ENCODE data around the gene CUX1. TPM values are rescaled to one million over a fixed set of nuclear protein-coding genes. Genes with fewer than 3 reads are reported as not detected.

CUX1 gene
- total RNA-seq, 1 experiment from 2014 or later = 64.3 TPM

- DNase-seq (ENCODE audit: low spot score) = no peak
- Mint-ChIP-seq H3K9me3 (no peaks in the 10 kb centered on the region), H3K27ac (no peak overlapping the region), H3K4me1 (no peaks in the 10 kb centered on the region), H3K27me3 (ENCODE audit: low read depth) (no peaks in the 10 kb centered on the region), H3K36me3 (peaks cover 38% of the 10 kb centered on the region), H3K4me3 (no peak overlapping the region)
- CTCF ChIA-PET = no interaction called here
- POLR2A ChIA-PET = no interaction called here
- TF ChIP-seq IRF2 (CRISPR knock-in tag; IDR thresholded peaks at IDR 0.05; ENCODE audit: borderline replicate concordance, low read depth) (no peak), NFATC4 (CRISPR knock-in tag; IDR thresholded peaks at IDR 0.05) (no peak), ZNF512 (CRISPR knock-in tag; IDR thresholded peaks at IDR 0.05; ENCODE audit: borderline replicate concordance) (no peak), ETV6 (CRISPR knock-in tag; IDR thresholded peaks at IDR 0.05) (no peak), PREB (CRISPR knock-in tag; IDR thresholded peaks at IDR 0.05; ENCODE audit: borderline replicate concordance) (no peak)
- ATAC-seq = no peak
Observed at GRCh38 chr7:102184303-102184702, 366.9 kb downstream of the CUX1 start.

GRCh38 chr7:102185796-102186195 is 368.4 kb downstream of the CUX1 start:
- TF ChIP-seq CDX4 (CRISPR knock-in tag; IDR thresholded peaks at IDR 0.05; ENCODE audit: borderline replicate concordance) = no peak
- no peak for TF ChIP-seq ZBTB21 (CRISPR knock-in tag; IDR thresholded peaks at IDR 0.05; ENCODE audit: borderline replicate concordance)
- no peak for TF ChIP-seq MXD4 (CRISPR knock-in tag; IDR thresholded peaks at IDR 0.05; ENCODE audit: borderline replicate concordance)
- TF ChIP-seq ZNF396 (CRISPR knock-in tag; IDR thresholded peaks at IDR 0.05; ENCODE audit: borderline replicate concordance) = no peak
- no peak for TF ChIP-seq ZNF671 (CRISPR knock-in tag; IDR thresholded peaks at IDR 0.05)
- TF ChIP-seq ATF6 (CRISPR knock-in tag; IDR thresholded peaks at IDR 0.05) = no peak
- no peak for TF ChIP-seq FOXK1 (CRISPR knock-in tag; IDR thresholded peaks at IDR 0.05)
- TF ChIP-seq ETV6 (CRISPR knock-in tag; IDR thresholded peaks at IDR 0.05) = no peak
- TF ChIP-seq JUN (CRISPR knock-in tag; IDR thresholded peaks at IDR 0.05) = no peak
- TF ChIP-seq NFE2L1 (CRISPR knock-in tag; IDR thresholded peaks at IDR 0.05) = no peak
- no peak for TF ChIP-seq FOXJ3 (CRISPR knock-in tag; IDR thresholded peaks at IDR 0.05; ENCODE audit: borderline replicate concordance)

GRCh38 chr7:102186306-102186705 is 368.9 kb downstream of the CUX1 start:
- H3K9me3 Mint-ChIP-seq = no peaks in the 10 kb centered on the region
- ATAC-seq (no peak), DNase-seq (ENCODE audit: low spot score) (no peak)
- POLR2A ChIA-PET = no interaction called here
- H3K36me3 Mint-ChIP-seq = peaks cover 34% of the 10 kb centered on the region
- peaks cover 17% of the 10 kb centered on the region for H3K4me1 Mint-ChIP-seq
- H3K27me3 Mint-ChIP-seq (ENCODE audit: low read depth) = no peaks in the 10 kb centered on the region
- CTCF ChIA-PET = no interaction called here
- no peak overlapping the region for H3K27ac Mint-ChIP-seq
- H3K4me3 Mint-ChIP-seq = no peak overlapping the region
- TF ChIP-seq GABPB1 (CRISPR knock-in tag; IDR thresholded peaks at IDR 0.05) = no peak
- TF ChIP-seq NFYB (CRISPR knock-in tag; conservative IDR thresholded peaks at IDR 0.05; ENCODE audit: low read depth) = no peak
- no peak for TF ChIP-seq NR2C2 (CRISPR knock-in tag; IDR thresholded peaks at IDR 0.05)
- TF ChIP-seq PREB (CRISPR knock-in tag; IDR thresholded peaks at IDR 0.05; ENCODE audit: borderline replicate concordance) = no peak
- TF ChIP-seq JUN (CRISPR knock-in tag; IDR thresholded peaks at IDR 0.05) = no peak
- TF ChIP-seq FOXP4 (CRISPR knock-in tag; IDR thresholded peaks at IDR 0.05) = no peak
- no peak for TF ChIP-seq ZBTB43 (CRISPR knock-in tag; IDR thresholded peaks at IDR 0.05)
- no peak for TF ChIP-seq SOX15 (CRISPR knock-in tag; IDR thresholded peaks at IDR 0.05)
- no peak for TF ChIP-seq RORB (CRISPR knock-in tag; IDR thresholded peaks at IDR 0.05)
- TF ChIP-seq IRF2 (CRISPR knock-in tag; IDR thresholded peaks at IDR 0.05; ENCODE audit: borderline replicate concordance, low read depth) = no peak

More at GRCh38 chr7:102185796-102186195, 368.4 kb downstream of the CUX1 start:
- ChIA-PET POLR2A (no interaction called here), CTCF (no interaction called here)
- no peak for DNase-seq (ENCODE audit: low spot score)
- Mint-ChIP-seq H3K4me1 (peaks cover 13% of the 10 kb centered on the region), H3K27me3 (ENCODE audit: low read depth) (no peaks in the 10 kb centered on the region), H3K36me3 (peaks cover 38% of the 10 kb centered on the region), H3K4me3 (no peak overlapping the region), H3K9me3 (no peaks in the 10 kb centered on the region), H3K27ac (no peak overlapping the region)
- no peak for ATAC-seq
